Erythroblast (primary cell): Measurements from ENCODE around the gene CPN2.

Source experiments
- GATA1 ChIP-seq: IDR thresholded peaks from 2 replicates; pipeline ENCODE4 v1.6.1; 2011; ENCODE audit warnings: low read depth, mild to moderate bottlenecking, control low read depth, low read length, moderate library complexity
- POLR2A ChIP-seq: IDR thresholded peaks from 2 replicates; pipeline ENCODE4 v1.6.1; 2011; ENCODE audit warnings: mild to moderate bottlenecking, low read length

DNA sequence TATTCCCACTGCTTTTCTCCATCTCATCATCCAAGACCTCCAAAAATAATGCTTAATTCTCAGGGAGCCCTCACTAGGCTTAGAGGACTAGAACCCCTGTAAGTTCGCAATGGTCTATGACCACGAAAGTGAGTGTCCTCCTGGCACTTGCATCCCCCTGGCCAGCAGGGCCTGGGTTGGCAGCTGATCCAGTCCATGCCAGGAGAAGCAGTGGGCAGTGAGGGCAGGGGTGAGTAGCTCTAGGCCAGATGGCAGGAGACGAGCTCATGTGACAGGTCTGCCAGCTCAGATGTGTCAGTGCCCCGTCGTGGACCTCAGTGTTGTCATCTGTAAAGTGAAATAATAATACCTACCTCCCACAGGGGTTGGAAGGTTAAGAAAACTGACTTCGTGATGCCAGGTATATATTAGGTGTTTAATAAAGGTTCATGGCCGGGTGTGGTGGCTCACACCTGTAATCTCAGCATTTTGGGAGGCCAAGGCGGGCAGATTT lies 36.8 kb upstream of the CPN2 start:
- TF ChIP-seq POLR2A (no peak), GATA1 (no peak)
